GM12873 (cell line): ENCODE results near the gene ASPSCR1.

Experiments used
- CTCF ChIP-seq: IDR thresholded peaks from 2 replicates; pipeline ENCODE4 v1.5.1; 2012; ENCODE audit warnings: low read depth, mild to moderate bottlenecking, moderate library complexity, low read length, control low read depth; ENCODE audit not compliant: insufficient read depth; ENCODE audit errors: missing control alignments

The ASPSCR1 gene

GRCh38 chr17:82056729-82057621 lies 79.5 kb downstream of the ASPSCR1 start:
- TF ChIP-seq CTCF = no peak

DNA sequence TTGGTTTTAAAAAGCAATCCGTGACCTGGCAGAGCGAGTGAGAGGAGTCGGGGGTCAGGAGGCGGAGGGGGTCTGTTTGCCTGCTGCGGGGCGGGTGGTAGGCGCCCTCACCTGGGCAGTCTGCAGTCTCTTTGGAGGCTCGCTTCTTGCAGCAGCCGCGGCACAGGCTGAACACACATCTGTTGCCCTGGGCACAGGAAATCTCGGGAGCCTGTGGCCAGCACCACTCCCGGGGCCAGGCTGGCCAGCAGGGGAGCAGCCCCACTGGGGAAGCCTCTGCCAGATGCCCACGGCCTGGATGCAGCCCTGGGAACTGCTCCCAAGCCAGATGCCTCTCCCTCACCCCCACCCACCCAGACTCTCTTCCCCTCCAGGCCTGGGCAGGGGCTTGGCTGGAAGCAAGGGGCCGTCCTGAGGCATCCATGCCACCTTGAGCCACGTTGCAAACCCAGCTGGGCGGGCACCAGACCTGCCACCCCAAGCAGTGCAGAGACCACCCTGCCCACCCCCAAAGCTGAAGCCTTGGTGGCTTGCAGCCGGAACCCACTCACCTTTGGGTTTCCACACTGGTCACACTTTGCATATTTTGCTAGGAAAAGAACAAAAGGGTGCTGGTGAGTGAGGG lies 80.9 kb downstream of the ASPSCR1 start:
- no peak for TF ChIP-seq CTCF

GRCh38 chr17:82058855-82059249 lies 81.4 kb downstream of the ASPSCR1 start:
- no peak for TF ChIP-seq CTCF

- TF ChIP-seq CTCF = no peak
Measured at GRCh38 chr17:82059272-82060000, 82.0 kb downstream of the ASPSCR1 start.

- no peak for TF ChIP-seq CTCF
Measured at GRCh38 chr17:82060001-82060380, 82.6 kb downstream of the ASPSCR1 start.

- no peak for TF ChIP-seq CTCF
Measured at GRCh38 chr17:82060614-82061013, 83.2 kb downstream of the ASPSCR1 start.
